ENCODE results near the gene GRK6. TPM values are rescaled to one million over a fixed set of nuclear protein-coding genes. Genes with fewer than 3 reads are reported as not detected.
A peak's percentile ranks its signal among the peaks of the same experiment; 100 is the strongest.

GRK6 gene
- total RNA-seq, 2 donors from 2014 or later = 9.9 to 14.1 TPM

DNA sequence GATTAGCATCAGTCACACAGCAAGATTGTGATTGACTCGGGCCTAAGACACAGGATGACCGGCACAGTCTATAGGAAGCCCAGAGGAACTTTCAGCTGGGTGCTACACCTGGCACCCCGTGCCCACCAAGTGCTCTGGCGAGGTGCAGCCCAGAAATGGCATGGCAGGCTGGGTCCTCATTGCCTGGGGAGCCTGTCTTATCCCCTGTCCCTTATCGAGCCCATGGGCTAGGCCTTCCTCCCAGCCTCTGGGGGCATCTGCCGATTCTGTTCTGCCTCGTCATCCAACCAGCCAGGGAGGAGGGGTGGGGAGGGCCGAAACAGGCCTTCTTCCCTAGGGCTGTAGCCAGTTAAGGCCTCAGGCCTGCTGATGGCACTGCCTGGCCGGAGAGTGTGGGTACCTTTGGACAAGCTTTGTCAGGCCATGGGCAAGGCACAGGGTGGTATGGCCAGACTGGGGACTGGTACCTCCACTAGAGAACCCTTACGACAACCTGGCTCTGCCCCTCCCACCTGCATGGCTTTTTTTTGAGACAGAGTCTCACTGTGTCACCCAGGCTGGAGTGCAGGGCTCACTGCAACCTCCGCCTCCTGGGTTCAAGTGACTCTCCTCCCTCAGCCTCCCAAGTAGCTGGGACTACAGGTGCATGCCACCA, 1.6 kb downstream of the GRK6 start:
- no peak for DNase-seq (ENCODE audit: low spot score)
- peaks cover 12% of the 10 kb centered on the region for H3K36me3 ChIP-seq
- H3K4me3 ChIP-seq = peak overlapping the region in 1 of 2 donors; percentile 88
- H3K27me3 ChIP-seq = no peaks in the 10 kb centered on the region
- H3K4me1 ChIP-seq = peaks cover 0 to 39% of the 10 kb centered on the region in 2 donors
- TF ChIP-seq, protein P1, sequence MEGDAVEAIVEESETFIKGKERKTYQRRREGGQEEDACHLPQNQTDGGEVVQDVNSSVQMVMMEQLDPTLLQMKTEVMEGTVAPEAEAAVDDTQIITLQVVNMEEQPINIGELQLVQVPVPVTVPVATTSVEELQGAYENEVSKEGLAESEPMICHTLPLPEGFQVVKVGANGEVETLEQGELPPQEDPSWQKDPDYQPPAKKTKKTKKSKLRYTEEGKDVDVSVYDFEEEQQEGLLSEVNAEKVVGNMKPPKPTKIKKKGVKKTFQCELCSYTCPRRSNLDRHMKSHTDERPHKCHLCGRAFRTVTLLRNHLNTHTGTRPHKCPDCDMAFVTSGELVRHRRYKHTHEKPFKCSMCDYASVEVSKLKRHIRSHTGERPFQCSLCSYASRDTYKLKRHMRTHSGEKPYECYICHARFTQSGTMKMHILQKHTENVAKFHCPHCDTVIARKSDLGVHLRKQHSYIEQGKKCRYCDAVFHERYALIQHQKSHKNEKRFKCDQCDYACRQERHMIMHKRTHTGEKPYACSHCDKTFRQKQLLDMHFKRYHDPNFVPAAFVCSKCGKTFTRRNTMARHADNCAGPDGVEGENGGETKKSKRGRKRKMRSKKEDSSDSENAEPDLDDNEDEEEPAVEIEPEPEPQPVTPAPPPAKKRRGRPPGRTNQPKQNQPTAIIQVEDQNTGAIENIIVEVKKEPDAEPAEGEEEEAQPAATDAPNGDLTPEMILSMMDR (IDR thresholded peaks at IDR 0.05) = no peak
- no peaks in the 10 kb centered on the region for H3K9me3 ChIP-seq
- H3K27ac ChIP-seq = peak overlapping the region in 1 of 2 donors; percentile 88

DNA sequence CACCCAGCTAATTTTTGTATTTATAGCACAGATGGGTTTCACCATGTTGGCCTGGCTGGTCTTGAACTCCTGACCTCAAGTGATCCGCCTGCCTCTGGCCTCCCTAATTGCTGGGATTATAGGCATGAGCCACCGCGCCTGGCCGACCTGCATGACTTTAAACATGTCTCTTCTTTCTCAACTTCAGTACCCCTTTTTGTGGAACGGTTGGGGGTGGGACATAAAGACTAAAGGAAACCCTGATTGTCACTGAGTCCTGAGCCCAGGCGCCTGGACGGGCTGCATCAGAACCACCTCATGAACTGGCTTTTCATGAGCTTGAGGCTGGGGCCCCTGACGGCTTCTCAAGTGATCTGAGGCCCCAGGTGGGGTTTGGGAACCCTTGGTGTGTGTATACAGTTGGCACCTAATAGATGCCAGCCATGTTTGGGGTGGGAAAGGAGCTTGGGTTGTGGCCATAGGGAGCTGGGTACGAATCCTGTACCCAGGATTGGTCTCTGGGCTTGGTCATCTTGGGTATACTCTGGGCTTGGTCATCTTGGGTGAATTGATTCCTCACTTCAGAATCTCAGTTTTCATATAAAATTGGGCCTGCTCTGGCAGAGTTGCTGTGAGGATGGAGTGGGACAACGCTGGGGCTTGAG, 2.2 kb downstream of the GRK6 start:
- Histone ChIP-seq H3K9me3 (no peaks in the 10 kb centered on the region), H3K27me3 (no peaks in the 10 kb centered on the region), H3K27ac (peak overlapping the region; percentile 4 to 18), H3K4me1 (peaks cover 0 to 39% of the 10 kb centered on the region in 2 donors), H3K36me3 (peaks cover 18% of the 10 kb centered on the region), H3K4me3 (no peak overlapping the region)
- TF ChIP-seq, protein P1 (IDR thresholded peaks at IDR 0.05) = no peak
- no peak for DNase-seq (ENCODE audit: low spot score)

DNA sequence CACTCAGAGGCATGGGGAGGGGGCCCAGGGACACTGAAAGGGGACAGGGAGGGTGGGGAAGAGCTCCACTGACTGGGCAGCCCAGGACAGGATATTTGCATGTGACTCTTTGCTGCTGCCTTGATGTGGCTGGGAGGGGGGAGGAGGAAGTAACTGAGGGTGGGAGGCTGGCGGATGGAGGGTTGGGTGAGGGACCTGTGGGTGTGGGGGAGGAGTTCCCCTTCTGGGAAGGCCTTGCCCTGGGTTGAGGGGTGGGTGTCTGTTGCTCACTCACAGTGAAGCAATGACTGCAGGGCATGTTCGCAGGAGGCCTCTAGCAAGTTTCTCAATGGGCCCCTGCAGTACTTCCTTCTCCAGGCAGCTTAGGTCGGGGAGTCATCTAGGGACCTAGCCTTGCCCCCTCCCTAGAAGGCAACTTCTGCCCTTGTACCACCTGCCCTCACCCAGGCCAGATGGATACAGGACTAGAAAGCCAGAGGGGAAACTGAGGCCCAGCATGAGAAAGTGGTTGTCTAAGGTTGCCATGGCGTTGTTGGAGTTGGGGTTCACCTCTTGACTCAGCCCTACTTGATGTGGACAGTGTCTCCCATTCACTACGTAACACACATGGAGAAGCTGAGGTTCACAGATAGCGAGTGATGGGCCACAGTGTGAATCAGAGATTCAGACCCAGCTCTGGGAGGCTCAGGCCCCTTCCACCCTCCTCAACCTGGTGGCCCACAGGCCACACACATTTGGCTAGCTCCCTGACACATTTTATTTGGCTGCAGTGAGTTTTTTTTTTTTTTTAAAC, 3.0 kb downstream of the GRK6 start:
- no peaks in the 10 kb centered on the region for H3K27me3 ChIP-seq
- H3K36me3 ChIP-seq = peaks cover 26% of the 10 kb centered on the region
- no peaks in the 10 kb centered on the region for H3K9me3 ChIP-seq
- H3K27ac ChIP-seq = peak overlapping the region; percentile 4 to 18
- H3K4me1 ChIP-seq = peaks cover 0 to 39% of the 10 kb centered on the region in 2 donors
- DNase-seq (ENCODE audit: low spot score) = no peak
- no peak overlapping the region for H3K4me3 ChIP-seq
- TF ChIP-seq, protein P1 (IDR thresholded peaks at IDR 0.05) = no peak

DNA sequence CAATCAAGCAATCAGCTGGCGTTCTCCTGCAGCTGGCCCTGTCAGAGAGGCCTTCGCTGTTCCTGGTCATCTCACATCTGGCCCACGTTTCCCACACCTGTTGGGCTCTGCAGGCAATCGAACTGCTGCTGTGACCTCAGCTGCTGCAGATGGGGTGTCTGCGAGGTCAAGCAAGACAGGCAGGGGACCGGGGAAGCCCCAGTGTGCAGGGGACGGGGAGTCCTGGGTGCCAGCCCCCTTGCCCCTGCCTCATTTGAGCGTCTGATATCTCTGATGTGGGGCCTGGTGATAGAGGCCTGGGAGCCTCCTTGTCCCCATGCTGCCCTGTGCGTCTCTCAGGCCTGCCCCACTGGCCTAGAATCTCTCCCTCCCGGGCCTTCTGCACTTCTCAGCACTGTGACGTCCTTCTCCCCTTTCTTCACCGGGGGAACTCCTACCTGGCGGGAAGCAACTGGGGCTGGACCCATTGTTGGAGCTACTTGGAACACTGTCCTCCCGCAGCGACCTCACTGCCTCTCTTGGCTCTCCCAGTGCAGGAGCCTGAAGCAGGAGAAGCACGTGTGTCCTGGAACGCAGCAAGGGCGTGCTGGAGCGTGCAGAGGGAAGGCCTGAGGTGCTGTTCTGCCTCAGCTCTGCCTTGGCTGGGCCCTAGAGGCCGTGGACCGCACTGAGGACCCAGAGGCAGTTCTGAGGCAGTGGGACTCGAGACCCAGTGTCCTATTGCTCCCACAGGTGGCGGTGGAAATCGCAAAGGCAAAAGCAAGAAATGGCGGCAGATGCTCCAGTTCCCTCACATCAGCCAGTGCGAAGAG, 3.9 kb downstream of the GRK6 start:
- H3K4me3 ChIP-seq = no peak overlapping the region
- no peaks in the 10 kb centered on the region for H3K9me3 ChIP-seq
- peaks cover 0 to 36% of the 10 kb centered on the region in 2 donors for H3K4me1 ChIP-seq
- no peaks in the 10 kb centered on the region for H3K27me3 ChIP-seq
- H3K27ac ChIP-seq = peak overlapping the region in 1 of 2 donors; percentile 16
- TF ChIP-seq, protein P1 (IDR thresholded peaks at IDR 0.05) = no peak
- H3K36me3 ChIP-seq = peaks cover 35% of the 10 kb centered on the region
- DNase-seq (ENCODE audit: low spot score) = no peak

DNA sequence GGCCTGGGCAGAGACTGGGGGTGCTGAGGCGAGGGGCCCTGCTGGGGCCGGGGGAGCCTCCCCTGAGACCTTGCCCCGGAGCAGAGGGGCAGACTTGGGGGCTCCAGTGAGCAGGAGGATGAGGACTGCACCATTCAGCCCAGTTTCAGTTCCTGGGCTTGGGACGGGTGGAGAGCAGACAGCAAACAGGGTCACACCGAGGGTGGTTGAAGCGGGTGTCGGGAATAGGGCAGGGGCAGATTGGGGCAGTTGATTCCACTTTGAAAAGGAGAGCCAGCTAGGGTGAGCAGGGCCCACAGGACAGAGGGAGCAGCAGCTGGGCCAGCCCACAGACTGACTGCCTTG, 4.5 kb downstream of the GRK6 start:
- no peaks in the 10 kb centered on the region for H3K27me3 ChIP-seq
- TF ChIP-seq, protein P1 (IDR thresholded peaks at IDR 0.05) = no peak
- DNase-seq (ENCODE audit: low spot score) = no peak
- peaks cover 0 to 30% of the 10 kb centered on the region in 2 donors for H3K4me1 ChIP-seq
- H3K27ac ChIP-seq = peak overlapping the region in 1 of 2 donors; percentile 16
- no peak overlapping the region for H3K4me3 ChIP-seq
- H3K36me3 ChIP-seq = peaks cover 41% of the 10 kb centered on the region
- H3K9me3 ChIP-seq = no peaks in the 10 kb centered on the region

Measured in right atrium auricular region (tissue), 2 donors.